ENCODE data around the gene TXNRD1. TPM values are rescaled to one million over a fixed set of nuclear protein-coding genes. Genes with fewer than 3 reads are reported as not detected.

Gene TXNRD1
- total RNA-seq, 6 experiments from 2014 or later, result 40.3 to 153 (median 74.5) TPM

GRCh38 chr12:104310751-104311633 lies 95.4 kb downstream of the TXNRD1 start:
- Histone ChIP-seq H3K9me3 (no peaks in the 10 kb centered on the region), H3K27me3 (no peaks in the 10 kb centered on the region), H3K4me3 (no peak overlapping the region), H3K27ac (no peak overlapping the region), H3K4me1 (peaks cover 0 to 8% (median 0%) of the 10 kb centered on the region in 4 donors), H3K36me3 (peaks cover 0 to 54% (median 24%) of the 10 kb centered on the region in 4 donors)
- no peak for ATAC-seq
- intact Hi-C loops (cut with DNase I), result no loop called here
- TF ChIP-seq CTCF (IDR thresholded peaks at IDR 0.05) (no peak), POLR2A (IDR thresholded peaks at IDR 0.05) (no peak)
- 69% methylated on average over 5 of the region's 5 CpGs for WGBS (ENCODE audit: insufficient coverage, low coverage, low lambda C conversion rate, missing lambda C conversion rate)
- DNase-seq, result no peak

DNA sequence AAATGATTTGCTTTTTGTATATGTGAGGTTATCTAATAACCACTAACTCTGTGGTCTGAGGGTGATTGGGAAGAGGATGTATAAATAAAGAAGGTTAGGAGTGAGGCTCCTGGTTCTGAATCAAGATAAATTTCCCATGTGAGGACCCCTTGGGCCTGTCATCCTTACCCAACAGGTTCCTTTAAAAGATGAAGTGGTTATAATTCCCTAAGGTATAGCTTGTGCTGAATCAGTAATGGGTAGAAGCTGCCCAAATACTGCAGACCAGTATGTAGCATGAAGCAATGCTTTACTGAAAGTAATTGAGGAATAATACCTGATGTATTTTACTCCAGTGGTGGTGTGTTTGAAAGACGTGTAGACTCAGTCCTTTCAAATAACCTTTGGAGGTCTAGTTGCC lies 96.6 kb downstream of the TXNRD1 start:
- WGBS (ENCODE audit: insufficient coverage, low coverage, low lambda C conversion rate, missing lambda C conversion rate), result 92% methylated on average over 1 of the region's 1 CpG
- no peaks in the 10 kb centered on the region for H3K27me3 ChIP-seq
- H3K4me3 ChIP-seq, result no peak overlapping the region
- no peaks in the 10 kb centered on the region for H3K9me3 ChIP-seq
- ATAC-seq, result no peak
- H3K4me1 ChIP-seq, result no peaks in the 10 kb centered on the region
- intact Hi-C loops (cut with DNase I), result no loop called here
- H3K36me3 ChIP-seq, result peaks cover 0 to 66% (median 24%) of the 10 kb centered on the region in 4 donors
- no peak for DNase-seq
- H3K27ac ChIP-seq, result no peak overlapping the region
- TF ChIP-seq POLR2A (IDR thresholded peaks at IDR 0.05) (no peak), CTCF (IDR thresholded peaks at IDR 0.05) (no peak)

DNA sequence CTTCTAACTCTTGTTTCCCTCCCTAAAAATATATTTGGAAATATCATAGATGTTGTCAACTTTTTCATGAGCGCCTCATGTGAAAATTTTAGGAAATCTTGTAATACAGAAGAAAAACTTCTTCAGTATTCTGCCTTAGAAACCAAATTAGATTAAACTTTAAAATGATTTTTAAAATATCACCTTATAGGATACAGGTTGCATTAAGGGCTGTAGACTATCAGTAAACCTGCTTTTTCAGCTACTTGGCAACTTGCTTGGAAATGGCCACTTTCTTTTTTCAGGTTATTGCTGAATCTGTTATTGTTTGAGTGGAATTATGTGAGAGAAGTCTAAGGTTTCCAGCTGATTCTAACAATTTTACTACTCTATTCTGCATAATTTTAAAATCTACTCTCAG lies 97.1 kb downstream of the TXNRD1 start:
- Histone ChIP-seq H3K27ac (no peak overlapping the region), H3K36me3 (peaks cover 0 to 70% (median 24%) of the 10 kb centered on the region in 4 donors), H3K27me3 (no peaks in the 10 kb centered on the region), H3K9me3 (no peaks in the 10 kb centered on the region), H3K4me3 (no peak overlapping the region), H3K4me1 (no peaks in the 10 kb centered on the region)
- intact Hi-C loops (cut with DNase I), result no loop called here
- DNase-seq (no peak), ATAC-seq (no peak)
- no peak for TF ChIP-seq POLR2A (IDR thresholded peaks at IDR 0.05)
- TF ChIP-seq CTCF (IDR thresholded peaks at IDR 0.05), result no peak
- 95% methylated on average over 1 of the region's 1 CpG for WGBS (ENCODE audit: insufficient coverage, low coverage, low lambda C conversion rate, missing lambda C conversion rate)

- Histone ChIP-seq H3K36me3 (peaks cover 0 to 81% (median 27%) of the 10 kb centered on the region in 4 donors), H3K27ac (no peak overlapping the region), H3K4me3 (no peak overlapping the region), H3K4me1 (no peaks in the 10 kb centered on the region), H3K27me3 (no peaks in the 10 kb centered on the region), H3K9me3 (no peaks in the 10 kb centered on the region)
- 75% methylated on average over 4 of the region's 4 CpGs for WGBS (ENCODE audit: insufficient coverage, low coverage, low lambda C conversion rate, missing lambda C conversion rate)
- TF ChIP-seq CTCF (IDR thresholded peaks at IDR 0.05), result no peak
- TF ChIP-seq POLR2A (IDR thresholded peaks at IDR 0.05), result no peak
- ATAC-seq, result no peak
- no peak for DNase-seq
- intact Hi-C loops (cut with DNase I), result no loop called here
These were observed 98.1 kb downstream of the TXNRD1 start for GRCh38 chr12:104313568-104314241.

All from right lobe of liver (tissue), 6 donors.